ENCODE data around the gene RDH8. TPM values are rescaled to one million over a fixed set of nuclear protein-coding genes. Genes with fewer than 3 reads are reported as not detected.

Gene RDH8
- total and polyA plus RNA-seq, 2 of the 4 experiments (the other 2 are of a cell fraction): 0.18 TPM; not detected in 1

DNA sequence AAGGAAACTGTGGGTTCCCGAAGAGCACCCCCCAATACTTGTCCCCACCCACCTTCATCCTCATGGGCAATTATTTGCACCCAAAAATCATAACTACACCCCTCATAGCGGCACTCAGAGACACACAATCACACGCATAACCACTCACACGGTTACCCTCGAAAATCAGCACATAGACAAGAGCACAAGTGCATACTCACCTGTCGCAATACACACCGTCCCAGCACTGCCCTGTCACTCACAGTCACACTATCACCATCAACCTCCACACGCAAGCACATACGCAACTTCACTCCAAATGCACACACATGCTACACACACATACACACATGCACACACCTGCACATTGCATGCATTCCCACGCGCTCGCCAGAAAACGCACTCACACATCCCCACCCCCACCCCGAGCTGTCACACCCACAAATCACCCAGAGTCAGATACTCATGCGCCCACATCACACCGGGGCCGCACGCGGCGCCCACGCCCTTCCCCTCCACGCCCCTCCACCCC, 3.5 kb upstream of the RDH8 start:
- Histone ChIP-seq H2AK5ac (ENCODE audit: low read depth, low read length) (peak overlapping the region; percentile 92), H3K79me1 (ENCODE audit: low read depth in 1 of 2, low read length in 2 of 2) (peaks cover 2 to 9% of the 10 kb centered on the region in 2 experiments; a peak in 3 of 4 replicates), H2AK9ac (replicated peaks; ENCODE audit: low read depth, low read length, poor library complexity) (no peak overlapping the region), H2BK120ac (ENCODE audit: low read depth, low read length) (no peak overlapping the region), H3K4me3 (ENCODE audit: insufficient read depth, low read depth, low read length) (peak overlapping the region; percentile 17; the same call in 1 of the 2 replicates), H3K56ac (ENCODE audit: extremely low read depth, insufficient read depth, low read length) (no peak overlapping the region), H3K4me1 (ENCODE audit: control insufficient read depth, insufficient read depth, low read length) (peaks cover 15% of the 10 kb centered on the region), H3K9ac (ENCODE audit: low read depth, low read length) (no peak overlapping the region), H3K4ac (ENCODE audit: low read depth, low read length) (peak overlapping the region; percentile 30), H2BK15ac (ENCODE audit: low read depth, low read length) (no peak overlapping the region), H3K14ac (replicated peaks; ENCODE audit: low read depth, low read length) (no peak overlapping the region; the same call in 1 of the 2 replicates), H2BK5ac (ENCODE audit: low read depth, low read length, poor library complexity, severe bottlenecking) (no peak overlapping the region), H3K4me2 (ENCODE audit: low read depth, low read length) (peak overlapping the region; percentile 87), H4K91ac (ENCODE audit: insufficient read depth, low read depth, low read length) (no peak overlapping the region), H3K27ac (ENCODE audit: insufficient read depth, low read length) (no peak overlapping the region; the same call in 1 of the 2 replicates), H3K9me3 (ENCODE audit: control insufficient read depth, insufficient read depth, low read length) (no peaks in the 10 kb centered on the region), H2BK20ac (ENCODE audit: low read depth, low read length) (no peak overlapping the region), H3K18ac (ENCODE audit: low read depth, low read length) (no peak overlapping the region), H3K23ac (ENCODE audit: low read depth, low read length) (peak overlapping the region; percentile 86; the same call in 1 of the 2 replicates), H3K9me1 (ENCODE audit: insufficient read depth, low read length) (peaks cover 19% of the 10 kb centered on the region), H4K20me1 (ENCODE audit: insufficient read depth, low read length) (peaks cover 14% of the 10 kb centered on the region), H3K27me3 (ENCODE audit: control insufficient read depth, insufficient read depth, low read length) (no peaks in the 10 kb centered on the region), H4K8ac (ENCODE audit: low read depth in 2 of 2, low read length in 2 of 2) (no peak overlapping the region), H4K5ac (ENCODE audit: low read depth, low read length) (no peak overlapping the region), H3K36me3 (ENCODE audit: control insufficient read depth, insufficient read depth, low read length) (peaks cover 1% of the 10 kb centered on the region), H2AFZ (replicated peaks; ENCODE audit: low read length, poor library complexity) (peak overlapping the region; percentile 84)
- WGBS, 2 experiments (ENCODE audit: extremely low coverage in 2 of 2, insufficient read length in 1 of 2): 15% methylated on average over 12 of the region's 22 CpGs; no CpG with 5 or more reads in 1 of the 2 experiments
- BruUV-seq (replicated peaks): no TSS peak
- intact Hi-C loops (cut with micrococcal nuclease) (no loop called here), dilution Hi-C loops (cut with HindIII; ENCODE audit: low sequenced_read_pairs, unreplicated experiment) (no loop called here), in situ Hi-C loops (cut with MboI; ENCODE audit: low sequenced_read_pairs) (no loop called here)
- DNase-seq (no peak), ATAC-seq (ENCODE audit: low read depth) (no peak)
- ChIA-PET POLR2A (ENCODE audit: unreplicated experiment) (no interaction called here), CTCF (interaction anchor here (1.3 kb wide), 2 partner anchors 10 to 18 kb away, joined by 4 read pairs; no protein-coding TSS in a partner anchor)
- no peak for TF ChIP-seq NFE2L2 (IDR thresholded peaks at IDR 0.05; ENCODE audit: low read depth, low read length)
- no peak for TF ChIP-seq BHLHE40 (IDR thresholded peaks at IDR 0.05; ENCODE audit: low read depth, low read length)
- TF ChIP-seq, protein P1, sequence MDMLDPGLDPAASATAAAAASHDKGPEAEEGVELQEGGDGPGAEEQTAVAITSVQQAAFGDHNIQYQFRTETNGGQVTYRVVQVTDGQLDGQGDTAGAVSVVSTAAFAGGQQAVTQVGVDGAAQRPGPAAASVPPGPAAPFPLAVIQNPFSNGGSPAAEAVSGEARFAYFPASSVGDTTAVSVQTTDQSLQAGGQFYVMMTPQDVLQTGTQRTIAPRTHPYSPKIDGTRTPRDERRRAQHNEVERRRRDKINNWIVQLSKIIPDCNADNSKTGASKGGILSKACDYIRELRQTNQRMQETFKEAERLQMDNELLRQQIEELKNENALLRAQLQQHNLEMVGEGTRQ (IDR thresholded peaks at IDR 0.05; ENCODE audit: low read depth, low read length): no peak
- no peak for TF ChIP-seq CHD1 (IDR thresholded peaks at IDR 0.05; ENCODE audit: low read depth, low read length)
- TF ChIP-seq SMC3 (IDR thresholded peaks at IDR 0.05; ENCODE audit: low read depth, low read length): no peak
- peak; percentile 11; the same call in 1 of the 2 replicates for TF ChIP-seq CEBPB (IDR thresholded peaks at IDR 0.05; ENCODE audit: low read depth, low read length)
